Activated CD8-positive, alpha-beta T cell treated with anti-CD3 and anti-CD28 coated beads for 36 hours (primary cell): ENCODE data around the gene ANGEL2. TPM values are rescaled to one million over a fixed set of nuclear protein-coding genes. Genes with fewer than 3 reads are reported as not detected.

Experiments
- ATAC-seq: fragments of 200-7000 bp; cut with Tn5 transposase; one replicate; pipeline ENCODE4 v1.10.0; 2021; ENCODE audit warnings: mild to moderate bottlenecking, moderate library complexity
- CTCF ChIA-PET: fragments of 350-600 bp; sonication (Branson Sonifier 250); formaldehyde crosslinking; loops from one replicate; lab custom pipeline; 2021; ENCODE audit warnings: antibody characterized with exemption; lab: Charles Lee
- POLR2A ChIA-PET: fragments of 350-600 bp; sonication (Branson Sonifier 250); formaldehyde crosslinking; loops from one replicate; lab custom pipeline; 2021; ENCODE audit warnings: antibody characterized with exemption; lab: Charles Lee
- DNase-seq: peaks from one replicate; pipeline ENCODE4 v3.0.0-alpha.2; 2020
- H3K27ac Mint-ChIP-seq: one replicate; pipeline ENCODE4 v1.8.0; 2021; ENCODE audit warnings: mild to moderate bottlenecking, mixed read lengths
- H3K27me3 Mint-ChIP-seq: one replicate; pipeline ENCODE4 v1.8.0; 2021; ENCODE audit warnings: mixed read lengths
- H3K36me3 Mint-ChIP-seq: one replicate; pipeline ENCODE4 v1.8.0; 2021; ENCODE audit warnings: low read depth, mixed read lengths
- H3K4me1 Mint-ChIP-seq: one replicate; pipeline ENCODE4 v1.8.0; 2021; ENCODE audit warnings: low read depth, mixed read lengths
- H3K4me3 Mint-ChIP-seq: one replicate; pipeline ENCODE4 v1.8.0; 2021; ENCODE audit warnings: mild to moderate bottlenecking, moderate library complexity, mixed read lengths
- H3K9me3 Mint-ChIP-seq: one replicate; pipeline ENCODE4 v1.8.0; 2021; ENCODE audit warnings: mixed read lengths
- intact Hi-C: fragments of 100-400 bp; cut with micrococcal nuclease; formaldehyde crosslinking; loops from one replicate; pipeline ENCODE4 v1.10.0; 2022
- total RNA-seq, 2 experiments: library from RNA; stranded (reverse); gene quantifications; one replicate each; pipeline ENCODE4 v1.2.3, GENCODE V29; 2021
- TF ChIP-seq, protein P1 (sequence below): fragments of 200-600 bp; IDR thresholded peaks from one replicate; pipeline ENCODE4 v1.8.0; 2022; ENCODE audit warnings: antibody characterized with exemption, mild to moderate bottlenecking

Gene ANGEL2
- total RNA-seq, 2 experiments from 2014 or later = 41.1 to 44.2 TPM

DNA sequence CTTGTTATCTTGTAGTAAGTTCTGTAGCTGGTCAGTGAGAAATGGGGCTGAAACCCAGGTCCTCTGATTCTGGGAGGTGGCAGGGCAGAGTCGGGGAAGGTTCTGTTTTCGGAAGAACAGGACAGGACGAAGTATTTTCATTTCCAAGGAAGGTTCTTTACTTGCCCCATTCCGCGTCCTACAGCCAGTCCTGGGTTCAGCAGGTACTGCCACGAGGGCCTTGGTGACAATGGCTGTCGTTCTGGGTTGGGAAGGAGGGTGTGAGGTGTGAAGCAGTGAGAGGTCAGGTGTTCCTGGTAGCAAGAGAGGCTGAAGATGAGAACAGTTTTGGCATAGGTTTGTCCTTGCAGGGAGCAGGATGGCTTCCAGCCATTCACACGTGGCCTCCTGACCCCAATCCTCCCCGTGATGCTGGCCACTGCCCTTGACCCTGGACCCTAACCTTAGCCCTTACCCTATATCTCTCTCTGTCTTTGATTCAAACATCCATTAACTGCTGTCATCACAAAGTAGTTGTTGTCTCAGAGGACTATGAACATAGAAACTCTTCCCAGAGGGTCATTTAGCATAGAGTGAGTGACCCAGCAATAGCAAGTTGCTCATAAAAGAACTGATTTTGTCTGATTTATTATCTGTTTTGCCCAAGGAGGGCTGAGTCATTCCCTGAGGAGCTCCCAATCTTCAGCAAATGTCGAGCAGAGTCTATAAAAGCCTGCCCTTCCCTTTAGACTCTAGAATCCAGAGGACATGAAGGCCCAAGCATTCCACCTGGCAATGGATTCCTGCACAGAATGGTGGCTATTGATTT lies 40.4 kb downstream of the ANGEL2 start:
- ATAC-seq (no peak), DNase-seq (no peak)
- TF ChIP-seq, protein P1, sequence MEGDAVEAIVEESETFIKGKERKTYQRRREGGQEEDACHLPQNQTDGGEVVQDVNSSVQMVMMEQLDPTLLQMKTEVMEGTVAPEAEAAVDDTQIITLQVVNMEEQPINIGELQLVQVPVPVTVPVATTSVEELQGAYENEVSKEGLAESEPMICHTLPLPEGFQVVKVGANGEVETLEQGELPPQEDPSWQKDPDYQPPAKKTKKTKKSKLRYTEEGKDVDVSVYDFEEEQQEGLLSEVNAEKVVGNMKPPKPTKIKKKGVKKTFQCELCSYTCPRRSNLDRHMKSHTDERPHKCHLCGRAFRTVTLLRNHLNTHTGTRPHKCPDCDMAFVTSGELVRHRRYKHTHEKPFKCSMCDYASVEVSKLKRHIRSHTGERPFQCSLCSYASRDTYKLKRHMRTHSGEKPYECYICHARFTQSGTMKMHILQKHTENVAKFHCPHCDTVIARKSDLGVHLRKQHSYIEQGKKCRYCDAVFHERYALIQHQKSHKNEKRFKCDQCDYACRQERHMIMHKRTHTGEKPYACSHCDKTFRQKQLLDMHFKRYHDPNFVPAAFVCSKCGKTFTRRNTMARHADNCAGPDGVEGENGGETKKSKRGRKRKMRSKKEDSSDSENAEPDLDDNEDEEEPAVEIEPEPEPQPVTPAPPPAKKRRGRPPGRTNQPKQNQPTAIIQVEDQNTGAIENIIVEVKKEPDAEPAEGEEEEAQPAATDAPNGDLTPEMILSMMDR = no peak
- no peak overlapping the region for H3K4me3 Mint-ChIP-seq
- intact Hi-C loops = no loop called here
- H3K36me3 Mint-ChIP-seq = no peaks in the 10 kb centered on the region
- H3K9me3 Mint-ChIP-seq = no peaks in the 10 kb centered on the region
- H3K27ac Mint-ChIP-seq = no peak overlapping the region
- peaks cover 11% of the 10 kb centered on the region for H3K4me1 Mint-ChIP-seq
- H3K27me3 Mint-ChIP-seq = no peaks in the 10 kb centered on the region
- ChIA-PET CTCF (no interaction called here), POLR2A (interaction anchor here (1.0 kb wide), 1 partner anchor 10 kb away, joined by 3 read pairs; no protein-coding TSS in a partner anchor)

DNA sequence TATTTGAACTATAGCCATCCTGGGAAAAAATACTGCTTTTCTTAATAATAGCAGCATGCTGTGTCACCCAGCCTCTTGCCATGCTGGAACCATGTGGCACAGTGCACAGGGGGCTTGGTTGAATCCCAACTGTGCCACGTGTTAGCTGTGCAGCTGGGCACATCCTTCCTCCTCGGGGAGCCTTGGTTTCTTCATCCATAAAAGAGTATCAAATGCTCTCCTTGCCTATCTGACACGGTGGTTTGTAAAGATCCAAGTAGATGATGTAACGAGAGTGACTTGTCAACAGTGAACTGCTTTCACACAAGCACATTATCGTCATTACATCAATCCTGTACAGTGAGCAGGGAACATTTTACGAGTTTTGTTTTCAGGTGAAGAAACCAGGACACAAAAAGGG lies 41.0 kb downstream of the ANGEL2 start:
- no peak for DNase-seq
- POLR2A ChIA-PET = no interaction called here
- Mint-ChIP-seq H3K27ac (no peak overlapping the region), H3K9me3 (no peaks in the 10 kb centered on the region), H3K27me3 (no peaks in the 10 kb centered on the region), H3K4me1 (peaks cover 8% of the 10 kb centered on the region), H3K4me3 (no peak overlapping the region), H3K36me3 (no peaks in the 10 kb centered on the region)
- intact Hi-C loops = no loop called here
- CTCF ChIA-PET = no interaction called here
- no peak for ATAC-seq
- TF ChIP-seq, protein P1 = no peak

DNA sequence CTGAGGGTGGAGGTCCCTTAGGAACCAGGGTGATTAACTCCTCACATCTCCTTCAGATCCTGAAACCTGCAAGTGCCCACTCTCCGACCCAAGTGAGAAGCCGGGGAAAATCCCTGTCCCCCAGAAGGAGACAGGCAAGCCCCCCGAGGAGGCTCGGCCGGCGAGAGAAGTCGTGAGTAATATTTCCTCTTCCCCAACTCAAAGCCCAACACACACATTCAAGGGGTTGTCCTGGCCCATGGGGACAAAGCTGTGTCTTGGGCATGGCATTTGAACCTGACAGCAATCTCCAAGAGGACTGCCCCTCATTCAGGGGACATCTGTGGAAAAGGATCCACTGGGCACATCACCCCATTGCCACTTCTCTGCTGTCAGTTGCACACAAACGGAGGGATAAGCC lies 41.8 kb downstream of the ANGEL2 start:
- no peaks in the 10 kb centered on the region for H3K27me3 Mint-ChIP-seq

DNA sequence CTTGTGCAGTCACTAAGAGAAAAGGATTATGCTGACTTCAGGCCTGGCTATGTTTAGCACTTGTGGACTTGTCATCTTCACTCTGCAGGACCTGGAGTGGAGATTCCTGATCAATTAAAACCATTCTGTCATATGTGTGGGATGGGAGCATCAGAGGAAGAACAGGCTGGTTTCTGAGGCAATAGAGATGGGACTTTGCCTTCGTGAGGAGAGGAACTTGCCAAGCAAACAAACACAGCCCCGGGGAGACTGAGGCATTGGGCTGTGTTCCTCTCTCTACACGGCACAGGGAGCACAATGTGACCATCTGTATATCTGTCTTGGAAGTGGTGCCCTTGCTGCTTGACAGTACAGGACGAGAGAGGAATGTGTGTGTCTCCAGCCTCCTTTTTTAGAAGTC lies 42.2 kb downstream of the ANGEL2 start:
- Mint-ChIP-seq H3K27ac (no peak overlapping the region), H3K27me3 (no peaks in the 10 kb centered on the region), H3K36me3 (no peaks in the 10 kb centered on the region), H3K4me1 (peaks cover under 1% of the 10 kb centered on the region), H3K4me3 (no peak overlapping the region), H3K9me3 (no peaks in the 10 kb centered on the region)
- ATAC-seq (no peak), DNase-seq (no peak)
- TF ChIP-seq, protein P1 = no peak
- ChIA-PET CTCF (interaction anchor here (2.4 kb wide), 1 partner anchor 21 kb away, joined by 9 read pairs; no protein-coding TSS in a partner anchor), POLR2A (no interaction called here)
- intact Hi-C loops = no loop called here

More for the DNA sequence above, 41.8 kb downstream of the ANGEL2 start:
- Mint-ChIP-seq H3K27ac (no peak overlapping the region), H3K9me3 (no peaks in the 10 kb centered on the region), H3K36me3 (no peaks in the 10 kb centered on the region), H3K4me3 (no peak overlapping the region), H3K4me1 (peaks cover 2% of the 10 kb centered on the region)
- ATAC-seq (no peak), DNase-seq (no peak)
- TF ChIP-seq, protein P1 = no peak
- intact Hi-C loops = no loop called here
- POLR2A ChIA-PET = no interaction called here
- CTCF ChIA-PET = no interaction called here

DNA sequence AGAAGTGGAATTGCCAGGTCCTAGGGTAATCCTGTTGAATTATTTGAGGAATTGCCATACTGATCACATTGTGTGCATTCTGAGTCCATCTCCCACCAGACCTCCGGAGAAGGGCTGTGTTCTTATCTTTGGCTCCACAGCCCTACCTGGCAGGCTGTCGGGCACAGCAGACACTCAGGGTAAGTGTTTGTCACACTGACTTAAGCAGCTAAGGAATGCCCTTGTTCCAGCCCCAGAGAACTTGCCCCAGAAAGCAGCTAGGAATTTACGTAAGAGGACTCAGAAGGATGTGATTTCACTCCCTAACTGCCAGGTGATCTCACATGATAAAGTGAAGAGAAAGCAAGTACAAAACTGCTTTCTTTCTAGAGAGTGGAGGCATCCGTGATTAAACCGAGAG lies 44.4 kb downstream of the ANGEL2 start:
- POLR2A ChIA-PET = no interaction called here
- intact Hi-C loops = no loop called here

More for the DNA sequence above, 44.4 kb downstream of the ANGEL2 start:
- H3K9me3 Mint-ChIP-seq = no peaks in the 10 kb centered on the region
- H3K4me1 Mint-ChIP-seq = peaks cover 7% of the 10 kb centered on the region
- no peak overlapping the region for H3K27ac Mint-ChIP-seq
- no peak overlapping the region for H3K4me3 Mint-ChIP-seq
- peaks cover 9% of the 10 kb centered on the region for H3K27me3 Mint-ChIP-seq
- H3K36me3 Mint-ChIP-seq = no peaks in the 10 kb centered on the region
- TF ChIP-seq, protein P1 = no peak
- DNase-seq (no peak), ATAC-seq (no peak)
- CTCF ChIA-PET = interaction anchor here (2.4 kb wide), 1 partner anchor 23 kb away, joined by 9 read pairs; no protein-coding TSS in a partner anchor
